ENCODE results near the gene TMEM200A. TPM values are rescaled to one million over a fixed set of nuclear protein-coding genes. Genes with fewer than 3 reads are reported as not detected.

TMEM200A gene
- total RNA-seq, 2 experiments from 2014 or later: 3.0 to 5.0 TPM

- peaks cover 8% of the 10 kb centered on the region for H3K36me3 Mint-ChIP-seq
- ATAC-seq (no peak), DNase-seq (no peak)
- CTCF ChIA-PET: no interaction called here
- no peaks in the 10 kb centered on the region for H3K27me3 Mint-ChIP-seq
- H3K4me3 Mint-ChIP-seq: no peak overlapping the region
- no peak overlapping the region for H3K27ac Mint-ChIP-seq
- peaks cover 2% of the 10 kb centered on the region for H3K4me1 Mint-ChIP-seq
- H3K9me3 Mint-ChIP-seq (ENCODE audit: low read depth): no peaks in the 10 kb centered on the region
Measured at GRCh38 chr6:130412556-130413290, 46.9 kb downstream of the TMEM200A start.

- no peak overlapping the region for H3K27ac Mint-ChIP-seq
- ATAC-seq: no peak
Measured at GRCh38 chr6:130417951-130418350, 52.1 kb downstream of the TMEM200A start.

DNA sequence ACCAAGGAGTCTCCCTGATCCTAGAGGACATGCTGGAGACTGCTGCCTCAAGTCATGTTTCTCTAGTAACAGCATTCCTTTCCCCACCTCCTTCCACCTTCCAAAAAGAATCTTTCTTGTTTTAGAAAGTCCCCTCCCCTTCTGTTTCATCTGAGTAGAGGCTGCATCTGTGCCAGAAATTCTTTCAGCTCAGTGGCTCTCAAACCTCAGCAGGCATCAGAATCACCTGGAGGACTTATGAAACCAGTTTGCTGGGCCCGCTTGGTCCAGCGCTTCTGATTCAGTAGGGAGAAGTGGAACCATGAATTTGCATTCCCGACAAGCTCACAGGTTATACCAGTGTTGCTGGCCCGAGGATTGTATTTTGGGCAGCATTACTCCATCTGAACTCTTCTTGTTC, 55.1 kb downstream of the TMEM200A start:
- H3K4me3 Mint-ChIP-seq: no peak overlapping the region
- no peak overlapping the region for H3K27ac Mint-ChIP-seq
- H3K36me3 Mint-ChIP-seq: peaks cover 2% of the 10 kb centered on the region
- CTCF ChIA-PET: no interaction called here
- no peaks in the 10 kb centered on the region for H3K9me3 Mint-ChIP-seq (ENCODE audit: low read depth)
- DNase-seq: no peak
- H3K4me1 Mint-ChIP-seq: peaks cover 2% of the 10 kb centered on the region
- ATAC-seq: no peak
- no peaks in the 10 kb centered on the region for H3K27me3 Mint-ChIP-seq

More at GRCh38 chr6:130417951-130418350, 52.1 kb downstream of the TMEM200A start:
- DNase-seq: no peak
- Mint-ChIP-seq H3K4me3 (no peak overlapping the region), H3K27me3 (no peaks in the 10 kb centered on the region), H3K4me1 (peaks cover 2% of the 10 kb centered on the region), H3K36me3 (peaks cover 2% of the 10 kb centered on the region), H3K9me3 (ENCODE audit: low read depth) (no peaks in the 10 kb centered on the region)
- CTCF ChIA-PET: no interaction called here

DNA sequence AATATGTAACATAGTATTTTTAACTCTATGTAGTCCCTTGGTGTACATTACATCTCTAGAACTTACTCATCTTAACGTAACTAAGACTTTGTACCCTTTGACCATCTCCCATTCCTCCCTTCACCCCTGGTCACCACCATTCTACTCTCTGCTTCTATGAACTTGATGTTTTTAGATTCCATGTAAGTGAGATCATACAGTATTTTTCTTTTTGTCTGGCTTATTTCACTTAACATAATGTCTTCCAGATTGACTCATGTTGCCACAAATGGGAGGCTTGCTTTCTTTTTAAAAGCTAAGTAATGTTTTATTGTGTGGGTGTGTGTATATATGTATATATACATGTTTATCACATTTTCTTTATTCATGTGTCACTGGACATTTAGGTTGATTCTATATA, 55.8 kb downstream of the TMEM200A start:
- ATAC-seq (no peak), DNase-seq (no peak)
- CTCF ChIA-PET: no interaction called here
- Mint-ChIP-seq H3K4me3 (no peak overlapping the region), H3K9me3 (ENCODE audit: low read depth) (no peaks in the 10 kb centered on the region), H3K27ac (no peak overlapping the region), H3K27me3 (no peaks in the 10 kb centered on the region), H3K36me3 (peaks cover 2% of the 10 kb centered on the region), H3K4me1 (peaks cover 2% of the 10 kb centered on the region)

DNA sequence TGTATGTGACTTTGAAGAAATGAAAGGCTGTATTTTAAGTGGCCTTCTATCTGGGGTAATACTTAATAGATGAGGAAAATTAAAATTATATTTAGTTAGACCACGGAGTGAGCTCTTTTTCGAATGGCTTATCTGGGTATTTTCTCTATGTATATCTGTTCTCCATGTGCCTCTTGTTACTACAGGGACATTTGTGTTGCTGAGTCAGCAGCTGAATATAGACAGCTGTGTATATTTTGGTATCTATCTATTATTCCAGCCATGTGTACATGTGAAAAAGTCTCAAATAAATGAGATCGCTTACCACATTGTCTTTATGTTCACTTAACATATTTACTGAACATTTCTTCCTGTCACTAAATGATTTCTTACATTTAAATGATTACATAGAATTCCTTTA, 57.2 kb downstream of the TMEM200A start:
- no peak overlapping the region for H3K27ac Mint-ChIP-seq
- CTCF ChIA-PET: interaction anchor here (1.1 to 1.2 kb wide), 2 partner anchors 13 to 41 kb away, joined by 4 read pairs; no protein-coding TSS in a partner anchor
- no peak for DNase-seq
- no peaks in the 10 kb centered on the region for H3K9me3 Mint-ChIP-seq (ENCODE audit: low read depth)
- no peak overlapping the region for H3K4me3 Mint-ChIP-seq
- H3K4me1 Mint-ChIP-seq: peaks cover under 1% of the 10 kb centered on the region
- no peaks in the 10 kb centered on the region for H3K36me3 Mint-ChIP-seq
- no peaks in the 10 kb centered on the region for H3K27me3 Mint-ChIP-seq
- ATAC-seq: no peak

DNA sequence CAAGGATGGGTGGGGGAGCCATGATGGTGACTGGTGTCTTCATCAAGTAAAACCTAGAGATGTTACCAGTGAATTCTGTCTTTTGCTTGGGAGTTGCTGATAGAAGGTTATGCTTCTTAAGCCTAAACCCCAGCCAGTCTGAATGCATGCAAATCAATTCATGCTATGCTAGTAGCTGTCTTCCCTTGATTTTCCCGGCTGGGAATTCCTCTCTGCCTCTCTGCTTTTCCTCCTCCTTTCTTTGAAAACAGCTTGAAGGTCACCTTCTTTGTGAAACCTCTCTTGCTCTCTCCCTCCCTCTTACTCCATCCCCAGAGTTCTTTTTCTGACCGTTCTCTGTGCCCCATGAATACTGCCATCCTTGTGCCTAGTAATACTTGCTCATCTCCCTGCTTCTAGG, 58.9 kb downstream of the TMEM200A start:
- ATAC-seq (no peak), DNase-seq (no peak)
- no peaks in the 10 kb centered on the region for H3K27me3 Mint-ChIP-seq
- H3K4me1 Mint-ChIP-seq: no peaks in the 10 kb centered on the region
- no peaks in the 10 kb centered on the region for H3K36me3 Mint-ChIP-seq
- CTCF ChIA-PET: interaction anchor here (1.7 kb wide), 1 partner anchor 9 kb away, joined by 4 read pairs; no protein-coding TSS in a partner anchor
- no peaks in the 10 kb centered on the region for H3K9me3 Mint-ChIP-seq (ENCODE audit: low read depth)
- no peak overlapping the region for H3K4me3 Mint-ChIP-seq
- no peak overlapping the region for H3K27ac Mint-ChIP-seq

DNA sequence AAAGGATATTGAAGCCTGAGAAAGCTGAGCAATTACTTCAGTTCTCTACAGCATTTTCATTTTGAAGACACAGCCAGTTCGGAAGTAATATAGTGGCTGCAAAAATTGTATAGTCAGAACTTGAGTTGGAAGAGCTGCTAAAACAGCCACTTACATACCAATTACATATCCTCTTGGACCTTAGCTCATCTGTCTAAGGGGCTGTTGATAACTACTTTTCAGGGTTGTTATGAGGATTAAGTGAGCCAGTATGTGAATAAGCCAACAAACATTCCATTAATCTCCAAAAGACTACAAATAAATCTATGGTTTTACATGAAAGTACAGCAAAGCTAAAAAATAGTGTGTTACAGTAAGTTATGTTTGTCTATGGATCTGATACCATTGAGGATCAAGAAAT, 59.7 kb downstream of the TMEM200A start:
- Mint-ChIP-seq H3K36me3 (no peaks in the 10 kb centered on the region), H3K4me1 (no peaks in the 10 kb centered on the region), H3K9me3 (ENCODE audit: low read depth) (no peaks in the 10 kb centered on the region), H3K27ac (no peak overlapping the region), H3K4me3 (no peak overlapping the region), H3K27me3 (no peaks in the 10 kb centered on the region)
- ATAC-seq (no peak), DNase-seq (no peak)
- CTCF ChIA-PET: no interaction called here

- ATAC-seq (no peak), DNase-seq (no peak)
- no peaks in the 10 kb centered on the region for H3K27me3 Mint-ChIP-seq
- no peaks in the 10 kb centered on the region for H3K4me1 Mint-ChIP-seq
- H3K27ac Mint-ChIP-seq: peak overlapping the region; percentile 29
- H3K9me3 Mint-ChIP-seq (ENCODE audit: low read depth): no peaks in the 10 kb centered on the region
- no peaks in the 10 kb centered on the region for H3K36me3 Mint-ChIP-seq
- H3K4me3 Mint-ChIP-seq: no peak overlapping the region
- CTCF ChIA-PET: no interaction called here
Measured at GRCh38 chr6:130426066-130426721, 60.4 kb downstream of the TMEM200A start.

- no peaks in the 10 kb centered on the region for H3K27me3 Mint-ChIP-seq
- CTCF ChIA-PET: interaction anchor here (0.7 kb wide), 1 partner anchor 19 kb away, joined by 3 read pairs; no protein-coding TSS in a partner anchor
- H3K36me3 Mint-ChIP-seq: no peaks in the 10 kb centered on the region
- H3K9me3 Mint-ChIP-seq (ENCODE audit: low read depth): no peaks in the 10 kb centered on the region
- DNase-seq (no peak), ATAC-seq (no peak)
- H3K27ac Mint-ChIP-seq: no peak overlapping the region
- H3K4me1 Mint-ChIP-seq: no peaks in the 10 kb centered on the region
- H3K4me3 Mint-ChIP-seq: no peak overlapping the region
Measured at GRCh38 chr6:130431346-130431852, 65.6 kb downstream of the TMEM200A start.

- Mint-ChIP-seq H3K4me3 (no peak overlapping the region), H3K27ac (no peak overlapping the region), H3K27me3 (no peaks in the 10 kb centered on the region), H3K9me3 (ENCODE audit: low read depth) (no peaks in the 10 kb centered on the region), H3K4me1 (no peaks in the 10 kb centered on the region), H3K36me3 (peaks cover 2% of the 10 kb centered on the region)
- CTCF ChIA-PET: no interaction called here
- ATAC-seq: no peak
- DNase-seq: no peak
Measured at GRCh38 chr6:130432838-130433237, 67.0 kb downstream of the TMEM200A start.

- no peak for DNase-seq
- Mint-ChIP-seq H3K27ac (no peak overlapping the region), H3K4me3 (no peak overlapping the region), H3K9me3 (ENCODE audit: low read depth) (no peaks in the 10 kb centered on the region), H3K27me3 (no peaks in the 10 kb centered on the region), H3K4me1 (no peaks in the 10 kb centered on the region), H3K36me3 (peaks cover 2% of the 10 kb centered on the region)
- ATAC-seq: no peak
- CTCF ChIA-PET: no interaction called here
Measured at GRCh38 chr6:130434174-130434873, 68.5 kb downstream of the TMEM200A start.

DNA sequence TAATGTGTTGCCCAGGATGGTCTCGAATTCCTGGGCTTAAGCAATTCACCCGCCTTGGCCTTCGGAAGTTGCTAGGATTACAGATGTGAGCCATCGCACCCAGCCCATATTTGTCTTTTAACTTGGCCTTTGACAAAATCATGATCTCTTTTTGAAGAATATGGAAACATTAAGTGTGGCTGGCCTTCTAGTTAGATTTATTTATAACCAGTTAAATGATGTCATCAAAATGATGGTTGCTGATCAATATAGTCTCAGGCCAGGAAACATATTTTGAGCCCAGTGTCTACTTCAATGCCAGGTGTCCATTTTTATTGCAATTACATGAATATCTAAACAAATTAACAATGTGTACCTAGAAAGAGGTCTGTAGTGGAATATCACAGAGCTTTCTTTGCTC, 69.4 kb downstream of the TMEM200A start:
- Mint-ChIP-seq H3K27me3 (no peaks in the 10 kb centered on the region), H3K4me1 (no peaks in the 10 kb centered on the region), H3K27ac (no peak overlapping the region), H3K36me3 (peaks cover 7% of the 10 kb centered on the region), H3K4me3 (no peak overlapping the region), H3K9me3 (ENCODE audit: low read depth) (peaks cover 2% of the 10 kb centered on the region)
- no peak for DNase-seq
- no peak for ATAC-seq
- CTCF ChIA-PET: interaction anchor here (1.1 kb wide), 1 partner anchor 263 kb away, joined by 3 read pairs; no protein-coding TSS in a partner anchor

DNA sequence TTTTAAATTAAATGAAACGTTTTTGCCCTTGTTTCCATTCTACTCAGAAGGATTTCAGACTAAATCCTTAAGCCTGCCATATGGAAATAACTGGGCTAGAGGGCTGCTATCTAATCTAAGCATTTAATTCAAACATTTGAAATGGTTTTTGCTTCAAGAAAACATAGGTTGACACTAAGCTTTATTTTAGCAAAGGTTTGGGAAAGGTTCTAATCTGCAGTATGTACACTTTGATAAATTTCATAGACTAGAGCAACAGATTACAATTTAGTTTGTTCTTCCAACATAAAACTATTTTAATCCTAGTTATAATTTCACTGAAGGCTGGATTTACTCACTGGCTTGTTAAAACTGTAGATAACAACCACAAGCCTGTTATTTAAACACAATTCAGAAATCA, 72.1 kb downstream of the TMEM200A start:
- Mint-ChIP-seq H3K27me3 (no peaks in the 10 kb centered on the region), H3K4me1 (no peaks in the 10 kb centered on the region), H3K9me3 (ENCODE audit: low read depth) (peaks cover 2% of the 10 kb centered on the region), H3K36me3 (peaks cover 11% of the 10 kb centered on the region), H3K27ac (no peak overlapping the region), H3K4me3 (no peak overlapping the region)
- ATAC-seq (no peak), DNase-seq (no peak)
- CTCF ChIA-PET: no interaction called here

Measured in activated CD8-positive, alpha-beta memory T cell treated with anti-CD3 and anti-CD28 coated beads, Interleukin-2, amount 10 ng/mL, durations not matched to agents 7 days and 5 days (primary cell).